Bone marrow (tissue), 2 donors: Measurements from ENCODE around the gene RGL1.
"Not testable (repeated sequence)": the region's sequence is repeated elsewhere in the genome, so short reads cannot be mapped to it uniquely, and the experiment has no call there.

Source experiments
- DNase-seq, 2 donors: peaks; one replicate each; lab custom pipeline; 2025; lab: John Stamatoyannopoulos, UW

The RGL1 gene

DNA sequence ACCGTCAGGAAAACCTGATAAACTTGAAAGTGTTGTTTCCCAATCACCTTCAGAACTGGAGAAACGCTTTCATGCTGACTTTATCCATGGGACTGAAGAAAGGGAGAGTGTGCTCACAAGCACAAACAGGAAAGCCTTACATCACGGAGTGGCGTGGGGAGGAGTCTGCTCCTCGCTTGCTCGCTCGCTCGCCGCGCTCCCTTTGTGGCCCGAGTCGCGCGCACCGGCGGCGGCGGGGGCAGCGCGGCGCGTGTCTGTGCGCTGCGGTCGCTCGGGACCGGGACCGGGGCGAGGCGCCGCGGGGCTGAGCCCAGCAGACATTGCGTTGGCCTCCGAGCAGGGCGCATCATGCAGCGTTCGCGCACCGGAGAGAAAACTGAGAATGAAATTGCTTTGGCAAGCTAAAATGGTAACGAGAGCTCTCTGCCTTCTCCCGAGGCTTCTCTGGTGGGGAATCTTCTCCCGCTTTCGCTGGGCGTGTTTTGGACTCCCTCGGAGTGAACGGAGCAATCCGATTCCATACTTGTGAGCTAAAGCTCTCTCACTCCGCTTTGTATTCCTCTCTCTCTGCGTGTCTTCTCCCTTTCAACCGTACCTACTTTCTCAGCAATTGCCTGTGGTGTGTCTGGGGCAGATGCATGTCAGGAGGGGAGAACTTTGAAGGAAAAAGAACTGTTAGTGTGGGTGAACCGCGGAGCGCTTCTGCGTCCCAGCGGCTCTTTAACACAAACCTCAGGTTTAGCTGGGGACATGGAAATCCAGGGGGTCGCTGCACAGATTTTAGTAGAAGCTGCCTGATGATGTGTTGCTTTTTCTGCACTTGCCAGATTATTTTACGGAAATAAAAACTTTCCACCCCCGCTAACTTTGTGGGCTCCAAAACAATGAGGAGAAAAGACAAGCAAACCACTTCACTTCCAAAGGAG lies at the start of gene RGL1:
RGL1 (plus strand) TSS at position 205 of the 926 bp plus-strand sequence; CDS start at position 383, 178 bp downstream.
- no peak for DNase-seq

- no peak for DNase-seq
Measured at GRCh38 chr1:183756326-183756725, 48.6 kb upstream of the RGL1 start.

DNA sequence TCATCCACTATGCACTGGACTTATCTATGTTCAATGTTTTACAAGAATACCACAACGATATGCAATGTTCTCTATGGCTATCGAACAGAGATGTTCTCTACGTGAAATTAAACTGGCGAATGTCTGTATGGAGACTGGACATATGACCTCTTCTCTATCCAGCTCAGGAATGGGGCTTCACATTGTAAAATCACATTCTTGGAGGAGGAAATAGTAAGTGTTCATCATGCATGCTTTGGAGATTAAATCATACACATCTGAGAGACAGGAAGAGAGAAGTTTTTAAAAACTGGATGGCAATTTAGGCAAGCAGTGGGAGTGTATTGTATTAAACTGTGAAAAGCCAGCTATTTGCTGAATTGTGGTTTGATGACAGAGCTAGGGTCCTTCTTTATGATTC lies 47.9 kb upstream of the RGL1 start:
- DNase-seq: no peak

DNA sequence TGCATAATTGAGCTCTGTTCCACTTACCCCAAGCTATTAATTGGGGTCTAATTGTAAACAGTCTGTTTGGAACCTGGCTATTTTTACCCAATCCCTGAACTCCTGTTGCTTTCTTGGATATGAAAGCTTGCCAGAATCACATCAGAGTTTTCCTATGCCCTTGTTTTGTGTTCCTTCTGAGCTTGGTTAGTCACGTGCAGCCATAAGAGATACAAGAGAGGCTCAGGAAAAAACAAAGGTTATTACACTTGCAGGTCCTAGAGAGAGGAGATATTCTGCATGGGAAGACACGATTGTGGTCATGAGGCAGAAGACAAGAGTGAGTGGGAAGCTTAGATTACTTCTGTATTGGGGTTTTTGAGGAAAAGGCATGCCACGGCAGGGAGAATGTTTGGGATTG lies 46.0 kb upstream of the RGL1 start:
- DNase-seq: no peak

DNA sequence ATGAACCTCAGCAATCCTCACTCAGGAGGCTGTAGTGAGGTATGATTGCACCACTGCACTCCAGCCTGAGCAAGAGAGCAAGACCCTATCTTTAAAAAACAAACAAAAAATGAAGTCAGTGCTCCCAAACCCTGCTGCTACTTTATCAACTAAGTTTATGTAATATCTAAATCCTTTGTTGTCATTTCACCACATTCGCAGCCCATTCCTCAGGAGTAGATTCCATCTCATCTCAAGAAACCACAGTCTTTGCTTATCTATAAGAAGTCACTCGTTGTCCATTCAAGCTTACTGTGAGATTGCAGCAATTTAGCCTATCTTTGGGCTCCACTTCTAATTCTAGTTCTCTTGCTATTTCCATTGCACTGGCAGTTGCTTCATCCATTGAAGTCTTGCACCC lies 44.3 kb upstream of the RGL1 start:
- no peak for DNase-seq

GRCh38 chr1:183761871-183762270 lies 43.0 kb upstream of the RGL1 start:
- no peak for DNase-seq

GRCh38 chr1:183762856-183763255 lies 42.1 kb upstream of the RGL1 start:
- DNase-seq: not testable (repeated sequence)

DNA sequence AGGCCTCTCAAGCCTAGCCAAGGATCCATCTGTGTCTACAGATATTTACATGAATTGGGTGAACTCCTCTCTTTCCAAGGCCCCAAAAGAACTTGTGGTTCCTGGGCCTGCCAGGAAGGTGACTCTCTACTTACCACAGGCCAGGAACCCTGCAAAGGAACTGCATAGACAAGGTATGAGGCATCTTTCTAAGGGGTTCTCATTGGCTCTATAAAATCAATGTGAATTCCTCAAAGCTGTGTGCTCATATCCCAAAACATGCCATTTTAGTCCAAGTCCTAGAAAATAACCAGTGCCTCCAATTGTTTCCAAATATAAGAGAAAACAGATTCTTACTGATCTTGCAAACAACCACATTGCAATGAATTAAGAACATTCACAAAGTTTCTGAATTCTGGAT lies 39.9 kb upstream of the RGL1 start:
- DNase-seq: no peak

- DNase-seq: no peak
Measured at GRCh38 chr1:183769956-183770815, 34.7 kb upstream of the RGL1 start.

- DNase-seq: no peak
Measured at GRCh38 chr1:183770816-183771128, 34.1 kb upstream of the RGL1 start.

GRCh38 chr1:183773482-183774274 lies 31.2 kb upstream of the RGL1 start:
- no peak for DNase-seq

GRCh38 chr1:183774938-183775337 lies 30.0 kb upstream of the RGL1 start:
- DNase-seq: no peak

DNA sequence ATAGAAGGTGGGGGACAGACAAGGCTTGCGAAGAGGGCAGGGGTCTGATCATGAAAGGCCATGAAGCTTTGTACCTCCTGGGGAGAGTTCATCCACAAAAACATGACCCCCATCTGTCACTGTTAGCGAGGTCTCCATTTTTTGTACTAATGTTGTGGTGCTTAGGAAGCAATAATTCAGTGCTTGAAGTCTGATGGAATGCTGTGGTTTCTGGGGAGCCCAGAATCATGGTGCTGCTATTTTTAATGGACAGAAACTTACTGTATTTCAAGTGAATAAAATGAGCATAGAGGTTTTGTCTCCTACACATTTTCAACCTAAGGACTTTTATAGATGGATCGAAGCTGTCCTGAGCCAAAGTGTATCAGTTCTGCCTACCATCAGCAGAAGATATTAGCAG lies 28.2 kb upstream of the RGL1 start:
- no peak for DNase-seq

- DNase-seq: no peak
Measured at GRCh38 chr1:183777328-183777727, 27.6 kb upstream of the RGL1 start.

DNA sequence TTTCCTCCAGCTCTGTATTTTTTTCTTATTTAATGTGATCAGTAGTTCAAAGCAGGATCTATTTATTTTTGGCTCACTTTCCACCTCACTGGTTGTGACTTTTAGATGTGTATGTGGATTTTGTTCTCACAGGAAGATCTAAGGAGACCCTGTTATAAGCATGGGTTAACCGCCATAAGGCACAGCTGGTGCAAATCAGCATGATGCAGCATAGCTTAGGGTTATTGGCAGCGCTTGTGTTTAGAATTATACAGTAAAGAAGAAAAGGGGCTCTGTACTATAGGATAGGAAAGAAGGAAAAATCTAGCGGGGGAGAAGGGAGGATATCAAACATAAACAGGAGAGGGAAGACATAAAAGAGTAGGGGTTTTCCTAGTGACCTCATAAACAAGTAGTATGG lies 26.9 kb upstream of the RGL1 start:
- DNase-seq: no peak

DNA sequence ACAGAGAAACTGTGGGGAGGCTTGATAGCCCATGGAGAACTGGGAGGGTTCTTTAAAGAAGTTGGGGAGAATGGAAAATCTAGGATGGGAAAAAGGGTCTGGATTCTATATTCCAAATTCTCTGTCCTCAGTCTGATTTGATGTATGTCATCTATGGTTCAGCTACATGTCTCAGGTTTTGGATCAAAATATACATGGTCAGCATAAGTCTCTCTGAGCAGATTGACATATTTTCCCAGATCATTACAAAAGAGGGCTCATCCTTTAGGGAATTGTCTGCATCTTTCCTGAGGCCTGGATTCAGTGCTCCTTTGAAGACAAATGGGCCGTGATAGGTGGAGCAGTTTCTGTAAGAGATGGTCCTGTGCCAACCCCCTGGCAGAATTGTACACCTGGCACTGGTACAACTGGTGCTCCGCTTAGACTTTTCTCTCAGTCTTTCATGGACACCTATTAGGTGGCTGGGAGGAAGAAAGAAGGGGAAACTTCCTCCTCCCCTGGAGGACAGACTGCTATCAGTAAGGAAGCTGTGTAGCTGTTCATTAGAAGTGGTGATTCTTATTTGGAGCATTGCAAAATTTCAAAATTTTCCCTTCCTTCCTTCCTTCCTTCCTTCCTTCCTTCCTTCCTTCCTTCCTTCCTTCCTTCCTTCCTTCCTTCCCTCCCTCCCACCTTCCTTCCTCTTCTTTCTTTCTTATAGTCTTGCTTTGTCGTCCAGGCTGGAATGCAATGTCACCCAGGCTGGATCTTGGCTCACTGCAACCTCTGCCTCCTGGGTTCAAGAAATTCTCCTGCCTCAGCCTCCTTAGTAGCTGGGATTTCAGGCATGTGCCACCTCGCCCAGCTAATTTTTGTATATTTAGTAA lies 26.1 kb upstream of the RGL1 start:
- DNase-seq: no peak

GRCh38 chr1:183780159-183780558 lies 24.8 kb upstream of the RGL1 start:
- no peak for DNase-seq

- DNase-seq: no peak
Measured at GRCh38 chr1:183780757-183781156, 24.2 kb upstream of the RGL1 start.

DNA sequence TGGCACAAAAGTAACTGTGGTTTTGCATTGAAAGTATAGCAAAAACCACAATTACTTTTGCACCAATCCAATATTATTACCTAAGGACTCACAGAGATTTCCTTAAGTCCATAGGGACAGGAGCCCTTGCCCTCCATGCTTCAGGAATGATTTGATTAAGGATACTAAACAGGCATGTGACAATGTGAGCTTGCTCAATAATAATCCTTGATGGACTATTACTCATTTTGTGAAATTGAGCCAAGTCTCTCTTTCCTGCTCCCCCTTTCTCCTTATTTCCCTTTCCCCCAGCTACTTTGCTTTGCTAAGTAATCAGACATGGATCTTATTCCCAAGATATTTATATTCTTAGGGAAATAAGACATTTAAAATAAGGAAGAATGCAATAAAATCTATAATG lies 21.6 kb upstream of the RGL1 start:
- DNase-seq: no peak

DNA sequence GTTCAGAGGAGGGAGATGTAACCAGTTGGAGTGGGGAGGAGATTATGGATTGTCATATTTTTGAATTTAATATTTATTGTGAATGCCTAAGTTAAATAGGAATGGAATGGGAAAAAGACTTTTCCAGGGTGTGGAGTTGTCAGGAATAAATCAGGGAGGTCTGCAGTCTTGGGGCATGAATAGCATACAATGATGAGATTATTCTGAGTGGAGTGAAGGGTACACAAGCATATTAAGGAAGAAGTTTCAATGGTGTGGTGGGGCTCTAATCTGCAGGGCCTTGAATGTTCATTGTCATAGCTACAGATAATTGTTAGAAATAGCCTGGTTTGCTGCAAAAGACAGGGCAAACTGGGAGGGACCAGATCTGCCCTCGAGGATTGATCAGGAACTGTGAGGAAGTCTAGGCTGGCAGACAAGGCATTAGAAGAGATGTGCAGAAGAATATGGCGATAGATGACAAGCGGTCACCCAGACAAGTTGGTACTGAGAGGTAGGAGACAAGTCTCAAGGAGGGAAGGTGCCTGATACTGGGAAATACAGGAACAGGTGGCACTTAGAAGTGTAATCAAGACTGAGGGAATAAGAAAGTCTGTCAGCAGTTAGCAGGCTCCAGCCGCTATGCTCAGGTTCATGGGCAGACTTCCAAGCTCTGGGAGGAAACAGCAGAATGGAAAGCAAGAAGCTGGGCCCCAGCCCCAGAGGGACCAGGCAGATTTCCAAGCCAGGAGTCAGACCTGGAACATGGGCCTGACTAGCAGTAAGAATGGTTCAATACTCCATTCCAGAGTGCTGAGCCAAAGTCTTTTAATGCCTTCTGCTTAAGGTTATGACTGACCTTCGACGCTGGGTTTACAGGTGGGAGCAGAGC lies 20.9 kb upstream of the RGL1 start:
- DNase-seq: no peak
